Measurements from ENCODE around the gene ANKZF1.
"Not testable (repeated sequence)": the region's sequence is repeated elsewhere in the genome, so short reads cannot be mapped to it uniquely, and the experiment has no call there.

The ANKZF1 gene

DNA sequence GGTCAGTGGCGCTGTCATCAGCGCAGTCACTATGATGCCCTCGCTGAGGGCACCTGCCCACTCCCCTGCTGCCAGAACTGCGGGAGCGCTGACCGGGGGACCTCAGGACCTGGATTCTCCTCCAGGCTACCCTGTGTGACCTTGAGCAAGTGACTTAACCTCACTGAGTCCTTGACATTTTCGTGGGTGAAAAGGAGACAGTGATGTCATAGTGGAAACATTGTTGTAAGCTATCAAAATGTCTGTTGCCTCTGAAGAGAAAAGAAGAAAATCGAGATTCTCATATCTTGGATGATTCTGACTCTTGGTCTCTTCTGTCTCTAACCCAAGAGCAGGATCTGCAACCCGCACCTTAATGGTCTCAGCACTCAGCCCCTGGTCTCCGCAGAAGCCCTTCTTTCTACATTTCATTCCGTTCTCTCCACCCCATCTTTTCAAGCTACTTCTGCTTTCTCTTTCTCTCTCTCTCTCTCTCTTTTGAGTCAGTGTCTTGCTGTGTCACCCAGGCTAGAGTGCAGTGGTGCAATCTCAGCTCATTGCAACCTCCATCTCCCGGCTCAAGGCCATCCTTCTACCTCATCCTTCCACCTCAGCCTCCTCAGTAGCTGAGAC lies 25.1 kb downstream of the ANKZF1 start:
- DNase-seq (ENCODE audit: low spot score), result no peak

DNA sequence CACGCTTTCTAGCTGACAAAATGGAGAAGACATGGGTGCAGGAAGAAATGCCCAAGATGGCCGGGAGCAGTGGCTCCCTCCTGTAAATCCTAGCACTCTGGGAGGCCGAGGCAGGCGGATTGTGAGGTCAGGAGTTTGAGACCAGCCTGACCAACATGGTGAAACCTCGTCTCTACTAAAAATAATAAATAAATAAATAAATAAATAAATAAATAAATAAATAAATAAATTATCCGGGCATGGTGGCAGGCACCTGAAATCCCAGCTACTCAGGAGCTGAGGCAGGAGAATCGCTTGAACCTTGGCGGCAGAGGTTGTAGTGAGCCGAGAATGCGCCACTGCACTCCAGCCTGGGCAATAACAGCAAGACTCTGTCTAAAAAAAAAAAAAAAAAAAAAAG lies 29.3 kb downstream of the ANKZF1 start:
- DNase-seq (ENCODE audit: low spot score), result not testable (repeated sequence)

DNA sequence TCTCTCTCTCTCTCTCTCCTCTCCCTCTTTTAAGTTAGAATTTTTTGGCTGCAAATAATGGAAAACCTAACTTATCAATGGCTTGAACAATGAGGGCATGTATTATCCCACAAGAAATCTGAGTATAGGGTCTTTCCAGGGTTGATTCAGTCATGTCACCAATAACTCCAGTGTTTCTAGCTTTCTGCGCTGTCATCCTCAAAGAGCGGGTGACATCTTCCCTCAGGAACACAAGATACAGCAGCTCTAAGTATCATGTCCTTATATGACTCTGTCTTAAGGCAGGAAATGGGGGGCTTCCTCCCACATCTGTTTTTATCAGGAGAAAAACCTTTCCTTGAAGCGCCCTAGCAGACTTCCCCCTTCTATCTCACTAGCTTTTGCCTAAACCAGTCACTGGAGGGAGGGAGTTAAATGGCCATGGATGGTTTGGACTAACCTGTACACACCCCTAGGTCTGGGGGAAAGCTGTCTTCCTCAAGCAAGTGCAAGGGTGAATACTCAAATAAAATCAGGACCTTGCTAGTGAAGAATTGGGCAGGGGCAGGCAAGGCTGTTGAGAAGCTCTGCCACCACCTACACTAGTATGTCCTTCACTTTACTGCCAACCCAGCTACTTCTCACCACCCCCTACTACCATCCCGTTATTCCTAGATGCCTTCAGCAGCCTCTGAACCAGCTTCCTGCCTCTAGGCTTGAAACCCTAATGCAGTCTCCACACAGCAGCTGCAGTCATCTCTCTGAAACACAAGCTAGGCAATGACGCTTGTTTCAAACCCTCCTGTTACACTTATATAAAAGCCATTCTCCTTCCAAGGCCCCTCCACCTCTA lies 31.6 kb downstream of the ANKZF1 start:
- no peak for DNase-seq (ENCODE audit: low spot score)

DNA sequence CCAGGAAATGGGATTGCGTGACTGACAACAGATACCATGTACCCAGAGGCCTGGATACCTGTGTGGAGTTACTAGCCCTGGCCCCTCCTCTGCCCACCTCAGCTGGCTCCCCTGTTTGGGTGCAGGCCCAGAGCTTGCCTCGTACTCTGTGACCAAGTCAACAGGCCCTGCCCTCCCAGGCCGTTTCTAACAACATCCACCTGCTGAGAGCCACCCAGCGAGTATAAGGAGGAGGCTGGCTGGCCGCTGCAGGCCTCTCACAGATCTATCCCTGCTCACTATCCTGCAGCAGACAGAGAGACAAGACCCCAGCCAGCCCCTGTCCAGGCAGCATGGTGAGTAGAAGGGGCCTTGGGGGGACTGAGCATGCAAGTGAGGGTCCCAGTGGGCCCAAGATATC lies 36.6 kb downstream of the ANKZF1 start:
- DNase-seq (ENCODE audit: low spot score), result no peak

DNA sequence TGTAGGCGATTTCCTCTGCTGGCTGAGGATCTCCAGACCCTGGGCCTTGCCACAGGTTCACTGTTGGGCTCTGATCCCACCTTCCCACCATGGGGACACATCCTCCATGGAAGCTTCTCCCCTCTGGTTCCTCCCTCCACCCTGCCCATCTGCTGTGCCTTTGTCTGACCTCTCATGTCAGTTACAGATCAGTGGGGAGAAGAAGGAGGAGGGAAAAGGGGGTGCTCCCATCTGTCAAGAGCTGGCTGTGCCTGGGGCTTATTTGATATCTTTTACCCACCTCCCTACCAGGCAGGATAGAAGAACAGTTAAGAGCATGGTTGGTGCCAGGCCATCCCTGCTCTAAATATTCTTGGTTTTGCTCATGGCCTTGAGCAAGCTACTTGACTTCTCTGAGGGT lies 37.3 kb downstream of the ANKZF1 start:
- no peak for DNase-seq (ENCODE audit: low spot score)

GRCh38 chr2:219268294-219268693 lies 38.7 kb downstream of the ANKZF1 start:
- no peak for DNase-seq (ENCODE audit: low spot score)

DNA sequence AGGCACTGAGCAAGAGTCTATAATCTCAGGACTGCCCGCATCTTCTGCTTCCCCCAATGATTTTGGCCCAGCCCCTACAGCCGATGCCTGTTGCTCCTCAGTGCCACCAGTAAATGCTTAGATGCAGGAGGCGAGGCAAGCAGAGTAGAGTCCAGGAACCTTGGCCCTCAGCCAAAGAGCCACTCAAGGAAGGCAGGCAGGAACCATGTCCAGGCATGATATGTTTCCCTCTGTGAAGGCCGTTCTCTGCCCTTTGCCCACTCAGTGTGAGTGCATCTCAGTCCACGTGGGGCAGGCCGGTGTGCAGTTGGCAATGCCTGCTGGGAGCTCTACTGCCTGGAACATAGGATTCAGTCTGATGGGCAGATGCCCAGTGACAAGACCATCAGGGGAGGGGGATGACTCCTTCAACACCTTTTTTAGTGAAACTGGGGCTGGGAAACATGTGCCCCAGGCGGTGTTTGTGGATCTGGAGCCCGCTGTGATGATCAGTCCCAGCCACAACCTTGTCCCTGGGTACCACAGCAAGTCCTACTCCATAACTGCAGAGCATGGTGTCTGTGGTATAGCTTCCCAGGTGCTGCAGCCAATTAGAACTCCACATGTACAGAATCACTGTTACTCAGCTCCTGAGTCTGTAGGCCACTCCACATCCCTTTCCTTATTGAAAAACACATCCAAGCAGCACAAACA lies 39.9 kb downstream of the ANKZF1 start:
- DNase-seq (ENCODE audit: low spot score), result peak; percentile 72

GRCh38 chr2:219270055-219270372 lies 40.4 kb downstream of the ANKZF1 start:
- no peak for DNase-seq (ENCODE audit: low spot score)

DNA sequence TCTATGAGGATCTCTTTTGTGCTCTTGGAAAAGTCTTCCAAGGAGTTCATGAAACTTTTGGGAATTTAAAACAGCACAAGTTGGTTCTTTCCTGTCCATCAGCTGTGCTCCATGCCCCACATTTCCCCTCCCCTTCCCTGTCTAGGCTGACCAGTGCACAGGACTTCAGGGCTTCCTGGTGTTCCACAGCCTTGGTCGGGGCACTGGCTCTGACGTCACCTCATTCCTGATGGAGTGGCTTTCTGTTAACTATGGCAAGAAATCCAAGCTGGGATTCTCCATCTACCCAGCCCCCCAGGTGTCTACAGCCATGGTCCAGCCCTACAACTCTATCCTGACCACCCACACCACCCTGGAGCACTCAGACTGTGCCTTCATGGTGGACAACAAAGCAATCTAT lies 41.4 kb downstream of the ANKZF1 start:
- DNase-seq (ENCODE audit: low spot score), result no peak

DNA sequence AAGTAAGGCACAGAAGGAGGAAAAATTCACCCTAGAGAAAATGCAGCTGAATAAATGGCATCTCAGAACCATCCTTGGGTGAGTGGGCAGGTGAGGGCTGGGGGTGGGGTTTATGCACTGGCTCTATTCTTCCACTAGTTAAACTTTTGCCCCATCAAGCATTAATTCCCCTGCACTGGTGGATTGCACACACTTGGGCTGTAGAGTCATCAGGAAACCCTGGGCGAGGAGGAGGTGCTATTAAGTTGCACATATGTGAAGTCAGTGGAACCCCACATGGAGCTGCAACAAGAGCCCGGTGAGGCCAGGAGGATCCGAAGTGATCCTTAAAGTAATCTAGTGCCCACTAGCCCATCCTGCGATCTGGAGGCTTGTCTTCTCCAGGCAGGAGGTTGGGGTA lies 42.8 kb downstream of the ANKZF1 start:
- no peak for DNase-seq (ENCODE audit: low spot score)

DNA sequence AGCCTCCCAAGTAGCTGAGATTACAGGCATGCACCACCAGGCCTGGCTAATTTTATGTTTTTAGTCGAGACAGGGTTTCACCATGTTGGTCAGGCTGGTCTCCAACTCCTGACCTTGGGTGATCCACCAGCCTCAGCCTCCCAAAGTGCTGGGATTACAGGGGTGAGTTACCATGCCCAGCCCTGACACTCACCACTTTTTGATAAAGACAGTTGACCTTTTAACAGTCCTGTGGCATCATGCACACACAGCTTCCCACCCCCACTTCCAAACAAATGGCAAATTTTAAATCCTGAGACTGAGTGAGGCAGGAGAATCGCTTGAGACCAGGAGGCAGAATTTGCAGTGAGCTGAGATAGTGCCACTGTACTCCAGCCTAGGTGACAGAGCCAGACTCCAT lies 43.4 kb downstream of the ANKZF1 start:
- peak; percentile 31 for DNase-seq (ENCODE audit: low spot score)

DNA sequence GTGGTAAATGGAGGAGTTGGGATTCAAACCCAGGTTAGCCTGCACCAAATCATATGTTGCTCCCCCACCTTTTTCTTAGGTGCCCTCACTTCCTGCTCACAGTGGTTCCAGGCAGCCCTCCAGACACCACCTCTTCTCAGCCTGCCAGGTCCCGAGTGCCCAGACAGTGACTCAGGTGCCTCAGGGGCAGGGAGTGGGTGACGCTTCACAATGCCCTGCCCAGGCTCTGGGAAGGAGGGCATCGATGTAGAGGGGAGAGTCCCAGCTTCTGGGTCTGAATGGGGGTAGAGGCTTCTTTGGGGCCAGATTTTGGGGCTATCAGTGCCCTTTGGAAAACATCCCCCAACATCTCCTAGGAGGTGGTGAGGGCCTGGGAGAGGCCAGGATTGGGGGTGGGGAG lies 44.3 kb downstream of the ANKZF1 start:
- DNase-seq (ENCODE audit: low spot score), result peak; percentile 81

DNA sequence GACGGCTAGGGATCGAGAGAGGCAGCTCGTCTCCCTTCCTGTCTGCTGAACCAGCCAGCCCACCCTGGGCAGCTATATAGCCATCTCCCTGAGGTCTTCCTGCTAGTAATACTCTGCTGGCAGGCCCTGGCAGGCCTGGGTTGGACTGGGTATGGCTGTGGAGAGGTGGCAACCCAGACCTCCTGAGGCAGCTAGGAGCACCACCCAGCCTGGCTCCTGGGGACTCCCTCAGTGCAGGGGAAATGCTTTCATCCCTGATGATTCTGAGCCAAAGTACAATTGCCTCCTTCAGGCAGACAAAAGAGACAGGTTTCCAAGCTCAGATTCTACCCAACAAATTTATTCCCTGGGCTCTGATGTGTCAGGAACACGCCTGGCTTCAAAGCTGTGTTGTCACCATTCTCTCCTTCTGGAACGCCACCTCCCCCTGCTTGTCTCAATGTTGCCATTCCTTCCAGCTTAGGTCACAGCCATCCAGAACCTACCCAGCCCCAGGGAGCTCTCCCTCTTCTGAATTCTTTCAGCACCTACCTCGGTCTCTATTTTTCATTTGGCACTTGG lies 44.8 kb downstream of the ANKZF1 start:
- peak; percentile 77 for DNase-seq (ENCODE audit: low spot score)

GRCh38 chr2:219277703-219278654 lies 48.4 kb downstream of the ANKZF1 start:
- peak; percentile 84 for DNase-seq (ENCODE audit: low spot score)

GRCh38 chr2:219278655-219279150 lies 49.1 kb downstream of the ANKZF1 start:
- DNase-seq (ENCODE audit: low spot score), result no peak

GRCh38 chr2:219279151-219279915 lies 49.7 kb downstream of the ANKZF1 start, which contains the start of gene DNAJB2:
Gene DNAJB2, plus strand, starts transcription at chr2:219279366. Its CDS starts 468 bp downstream, at chr2:219279834.
- DNase-seq (ENCODE audit: low spot score), result peak; percentile 97

GRCh38 chr2:219279916-219280516 lies 50.4 kb downstream of the ANKZF1 start:
- no peak for DNase-seq (ENCODE audit: low spot score)

DNA sequence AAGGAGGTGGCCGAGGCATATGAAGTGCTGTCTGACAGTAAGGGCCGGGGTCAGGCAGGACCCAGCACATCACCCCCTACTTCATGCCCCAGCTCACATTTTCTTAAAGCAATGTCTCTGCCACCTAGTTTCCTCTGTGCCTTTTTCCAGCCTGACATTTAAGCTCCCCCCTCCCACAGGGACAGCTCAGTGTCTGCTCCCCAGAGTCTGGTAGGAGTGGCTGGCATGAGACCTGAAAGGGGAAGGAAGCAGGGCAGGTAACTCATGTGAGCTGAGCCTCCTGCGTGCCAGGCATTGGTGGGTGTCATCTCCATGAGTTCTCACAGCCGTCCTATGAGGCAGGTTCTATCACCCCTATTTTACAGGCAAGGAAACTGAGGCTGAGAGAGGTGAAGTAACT lies 51.0 kb downstream of the ANKZF1 start:
- DNase-seq (ENCODE audit: low spot score), result no peak

DNA sequence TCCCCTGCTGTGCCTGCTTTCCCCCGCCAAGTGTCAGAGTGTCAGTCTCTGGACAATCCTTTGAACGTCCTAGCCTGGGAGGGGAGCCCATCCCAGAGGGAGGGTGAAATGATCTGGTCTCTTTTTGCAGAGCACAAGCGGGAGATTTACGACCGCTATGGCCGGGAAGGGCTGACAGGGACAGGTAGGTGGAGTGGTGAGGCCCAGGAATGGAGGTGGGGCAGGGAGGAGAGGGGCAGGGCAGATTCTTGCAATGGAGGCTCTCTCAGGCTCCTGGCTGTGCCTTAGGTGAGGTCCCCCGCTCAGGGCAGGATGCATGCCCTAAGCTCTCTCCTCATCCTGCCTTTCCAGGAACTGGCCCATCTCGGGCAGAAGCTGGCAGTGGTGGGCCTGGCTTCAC lies 52.0 kb downstream of the ANKZF1 start:
- no peak for DNase-seq (ENCODE audit: low spot score)

DNA sequence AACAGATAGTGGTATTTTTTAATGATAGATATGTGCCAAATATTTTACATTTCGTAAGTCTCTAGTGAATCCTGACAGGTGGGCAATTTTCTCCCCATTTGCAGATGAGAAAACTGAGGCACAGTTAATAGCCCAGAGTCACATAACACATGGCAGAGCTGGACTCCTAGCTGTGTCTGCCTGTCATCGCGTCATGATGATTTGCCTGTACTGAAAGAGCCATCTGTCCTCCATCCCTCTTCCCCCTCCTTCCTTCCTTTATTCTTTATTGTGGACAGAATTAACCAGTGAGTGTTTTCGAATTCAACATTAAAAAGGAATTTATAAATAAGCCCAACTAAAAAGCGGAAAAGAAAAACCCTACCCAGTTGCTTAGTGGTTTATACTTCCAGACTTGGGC lies 52.8 kb downstream of the ANKZF1 start:
- DNase-seq (ENCODE audit: low spot score), result no peak

Measured in LoVo (cell line).